Type B pancreatic cell (in vitro differentiated cells): ENCODE data around the gene RHO. TPM values are rescaled to one million over a fixed set of nuclear protein-coding genes. Genes with fewer than 3 reads are reported as not detected.
"Not testable (repeated sequence)": the region's sequence is repeated elsewhere in the genome, so short reads cannot be mapped to it uniquely, and the experiment has no call there.

Experiments used
- DNase-seq: peaks from one replicate; pipeline ENCODE4 v3.0.0; 2021; ENCODE audit warnings: mixed read lengths; ENCODE audit not compliant: unreplicated experiment; ENCODE audit errors: extremely low spot score
- H3K27ac Mint-ChIP-seq: 2 replicates; pipeline ENCODE4 v1.8.0; 2021; ENCODE audit warnings: mild to moderate bottlenecking, mixed read lengths
- H3K27me3 Mint-ChIP-seq: 2 replicates; pipeline ENCODE4 v1.8.0; 2021; ENCODE audit warnings: mixed read lengths
- H3K36me3 Mint-ChIP-seq: 2 replicates; pipeline ENCODE4 v1.8.0; 2021; ENCODE audit warnings: mixed read lengths
- H3K4me1 Mint-ChIP-seq: one replicate; pipeline ENCODE4 v1.8.0; 2021; ENCODE audit warnings: mixed read lengths; ENCODE audit not compliant: unreplicated experiment
- H3K4me3 Mint-ChIP-seq: 2 replicates; pipeline ENCODE4 v1.8.0; 2021; ENCODE audit warnings: mild to moderate bottlenecking, mixed read lengths
- H3K9me3 Mint-ChIP-seq: 2 replicates; pipeline ENCODE4 v1.8.0; 2021; ENCODE audit warnings: mixed read lengths
- total RNA-seq: library from RNA; stranded (reverse); gene quantifications from 2 replicates; pipeline ENCODE4 v1.2.1, GENCODE V29; 2021; ENCODE audit warnings: low replicate concordance
- TF ChIP-seq, protein P1 (sequence below): fragments of 200-600 bp; sonication (generic); conservative IDR thresholded peaks from 2 replicates; pipeline ENCODE4 v1.5.0; 2021; ENCODE audit warnings: antibody characterized with exemption, mild to moderate bottlenecking

The RHO gene
- total RNA-seq, 1 donor from 2014 or later: not detected

DNA sequence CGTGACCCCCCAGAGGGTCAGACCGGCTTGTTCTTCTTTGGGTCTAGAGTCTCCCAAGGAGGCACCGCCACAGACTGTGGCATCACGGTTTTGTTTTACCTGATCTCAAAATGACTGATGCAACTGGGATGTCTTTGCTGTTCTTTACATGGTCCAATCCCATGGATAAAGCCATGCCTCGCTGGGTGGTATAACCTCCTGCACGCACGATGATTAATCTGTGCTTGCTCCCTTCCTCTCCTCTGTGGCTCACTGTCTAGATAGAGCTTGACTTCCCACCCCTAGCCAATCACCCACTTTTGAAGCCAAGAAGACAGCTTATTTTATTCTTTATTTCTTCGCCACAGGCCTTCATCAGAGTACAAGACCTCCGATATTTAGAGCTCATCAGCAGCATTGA is 36.6 kb upstream of the RHO start:
- H3K4me3 Mint-ChIP-seq: no peak overlapping the region
- no peak for DNase-seq

DNA sequence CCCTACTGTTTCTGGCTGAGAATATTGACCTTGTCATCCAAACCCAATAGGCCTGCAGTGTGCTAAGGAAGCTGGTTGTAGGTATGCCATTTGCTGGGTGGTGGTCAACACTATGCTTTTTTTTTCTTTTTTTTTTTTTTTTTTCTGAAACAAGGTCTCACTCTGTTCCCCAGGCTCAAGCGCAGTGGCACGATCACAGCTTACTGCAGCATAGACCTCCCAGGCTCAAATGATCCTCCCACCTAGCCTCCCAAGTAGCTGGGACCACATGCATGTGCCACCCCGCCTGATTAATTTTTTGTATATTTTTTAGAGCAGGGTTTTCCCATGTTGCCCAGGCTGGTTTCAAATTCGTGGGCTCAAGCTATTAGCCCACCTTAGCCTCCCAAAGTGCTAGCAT is 35.7 kb upstream of the RHO start:
- H3K4me3 Mint-ChIP-seq: no peak overlapping the region
- no peak for DNase-seq
- TF ChIP-seq, protein P1, sequence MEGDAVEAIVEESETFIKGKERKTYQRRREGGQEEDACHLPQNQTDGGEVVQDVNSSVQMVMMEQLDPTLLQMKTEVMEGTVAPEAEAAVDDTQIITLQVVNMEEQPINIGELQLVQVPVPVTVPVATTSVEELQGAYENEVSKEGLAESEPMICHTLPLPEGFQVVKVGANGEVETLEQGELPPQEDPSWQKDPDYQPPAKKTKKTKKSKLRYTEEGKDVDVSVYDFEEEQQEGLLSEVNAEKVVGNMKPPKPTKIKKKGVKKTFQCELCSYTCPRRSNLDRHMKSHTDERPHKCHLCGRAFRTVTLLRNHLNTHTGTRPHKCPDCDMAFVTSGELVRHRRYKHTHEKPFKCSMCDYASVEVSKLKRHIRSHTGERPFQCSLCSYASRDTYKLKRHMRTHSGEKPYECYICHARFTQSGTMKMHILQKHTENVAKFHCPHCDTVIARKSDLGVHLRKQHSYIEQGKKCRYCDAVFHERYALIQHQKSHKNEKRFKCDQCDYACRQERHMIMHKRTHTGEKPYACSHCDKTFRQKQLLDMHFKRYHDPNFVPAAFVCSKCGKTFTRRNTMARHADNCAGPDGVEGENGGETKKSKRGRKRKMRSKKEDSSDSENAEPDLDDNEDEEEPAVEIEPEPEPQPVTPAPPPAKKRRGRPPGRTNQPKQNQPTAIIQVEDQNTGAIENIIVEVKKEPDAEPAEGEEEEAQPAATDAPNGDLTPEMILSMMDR: no peak
- peaks cover 9% of the 10 kb centered on the region for H3K4me1 Mint-ChIP-seq
- no peak overlapping the region for H3K27ac Mint-ChIP-seq
- peaks cover 15% of the 10 kb centered on the region for H3K36me3 Mint-ChIP-seq
- H3K27me3 Mint-ChIP-seq: no peaks in the 10 kb centered on the region
- no peaks in the 10 kb centered on the region for H3K9me3 Mint-ChIP-seq

More for the DNA sequence above, 36.6 kb upstream of the RHO start:
- TF ChIP-seq, protein P1: no peak
- Mint-ChIP-seq H3K27me3 (no peaks in the 10 kb centered on the region), H3K36me3 (peaks cover 15% of the 10 kb centered on the region), H3K27ac (no peak overlapping the region), H3K9me3 (no peaks in the 10 kb centered on the region), H3K4me1 (peaks cover 18% of the 10 kb centered on the region)

DNA sequence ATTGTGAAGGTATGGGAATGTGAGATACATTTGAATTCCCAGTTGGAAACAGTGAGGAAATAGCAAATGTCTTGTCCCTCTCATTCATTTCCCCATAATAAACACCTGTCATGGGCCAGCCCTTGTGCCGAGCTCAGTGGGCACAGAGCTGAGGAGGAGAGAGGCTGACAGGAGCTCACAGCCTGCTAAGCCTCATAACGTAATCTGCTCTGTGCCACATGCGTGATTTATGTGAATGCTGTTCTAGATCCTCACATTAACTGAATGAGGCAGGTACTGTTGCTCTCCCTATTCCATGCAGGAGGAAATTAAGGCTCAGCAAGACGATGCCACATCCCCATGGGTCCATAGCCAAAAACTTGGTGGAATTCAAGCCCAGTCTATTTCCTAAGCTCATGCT is 35.2 kb upstream of the RHO start:
- Mint-ChIP-seq H3K27ac (no peak overlapping the region), H3K36me3 (peaks cover 15% of the 10 kb centered on the region), H3K9me3 (no peaks in the 10 kb centered on the region), H3K4me1 (peaks cover 8% of the 10 kb centered on the region), H3K27me3 (no peaks in the 10 kb centered on the region), H3K4me3 (no peak overlapping the region)
- DNase-seq: no peak
- TF ChIP-seq, protein P1: no peak

DNA sequence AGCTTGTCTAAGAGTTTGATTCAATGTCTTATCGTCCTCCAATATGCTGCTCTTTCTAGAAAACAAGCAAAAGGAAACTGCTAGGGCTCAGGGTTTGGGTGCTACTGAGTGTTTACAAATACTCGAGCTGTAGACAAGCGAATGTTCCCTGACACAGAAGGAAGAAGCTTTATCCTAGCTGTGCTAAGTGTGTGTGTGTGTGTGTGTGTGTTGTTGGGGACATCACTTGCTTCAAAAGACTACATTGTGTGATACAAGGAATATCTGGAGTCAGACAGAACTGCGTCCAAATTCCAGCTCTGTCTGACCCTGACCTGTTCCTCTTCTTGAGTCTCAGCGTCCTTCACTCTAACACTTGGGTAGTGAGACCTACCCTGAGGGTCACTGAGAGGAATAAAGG is 33.9 kb upstream of the RHO start:
- not testable (repeated sequence) for H3K4me1 Mint-ChIP-seq, H3K9me3 Mint-ChIP-seq, H3K27me3 Mint-ChIP-seq, DNase-seq, H3K27ac Mint-ChIP-seq, H3K4me3 Mint-ChIP-seq
- H3K36me3 Mint-ChIP-seq: peaks cover 15% of the 10 kb centered on the region

DNA sequence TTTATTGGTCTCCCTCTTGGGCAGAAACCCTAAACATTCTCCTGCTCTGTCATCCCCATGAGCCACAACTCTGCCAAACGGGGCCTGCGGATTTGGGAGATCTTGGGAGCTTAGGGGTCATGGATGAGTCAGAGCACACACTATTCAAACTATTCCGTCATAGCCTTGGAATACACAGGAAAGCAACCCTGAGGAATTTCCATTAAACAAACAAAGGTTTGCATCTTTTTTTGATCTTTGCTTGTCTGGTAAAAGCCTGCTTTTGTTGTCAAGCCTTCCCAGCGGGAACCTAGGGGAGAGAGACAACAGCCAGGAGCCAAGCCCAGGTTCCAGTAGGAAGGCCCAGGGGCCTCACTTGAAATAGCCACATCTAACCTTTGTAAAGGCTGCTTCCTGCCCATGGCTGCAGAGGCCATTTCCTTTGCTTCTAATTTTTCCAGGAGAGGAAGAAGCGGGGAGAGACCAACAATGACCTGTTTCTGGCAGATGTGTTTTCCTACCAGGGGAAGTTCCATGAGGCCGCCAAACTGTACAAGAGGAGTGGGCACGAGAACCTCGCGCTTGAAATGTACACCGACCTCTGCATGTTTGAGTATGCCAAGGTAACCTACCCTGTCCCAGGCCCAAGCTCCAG is 33.3 kb upstream of the RHO start:
- H3K27me3 Mint-ChIP-seq, H3K4me1 Mint-ChIP-seq, H3K4me3 Mint-ChIP-seq, DNase-seq, H3K27ac Mint-ChIP-seq, H3K9me3 Mint-ChIP-seq: not testable (repeated sequence)
- peaks cover 15% of the 10 kb centered on the region for H3K36me3 Mint-ChIP-seq

DNA sequence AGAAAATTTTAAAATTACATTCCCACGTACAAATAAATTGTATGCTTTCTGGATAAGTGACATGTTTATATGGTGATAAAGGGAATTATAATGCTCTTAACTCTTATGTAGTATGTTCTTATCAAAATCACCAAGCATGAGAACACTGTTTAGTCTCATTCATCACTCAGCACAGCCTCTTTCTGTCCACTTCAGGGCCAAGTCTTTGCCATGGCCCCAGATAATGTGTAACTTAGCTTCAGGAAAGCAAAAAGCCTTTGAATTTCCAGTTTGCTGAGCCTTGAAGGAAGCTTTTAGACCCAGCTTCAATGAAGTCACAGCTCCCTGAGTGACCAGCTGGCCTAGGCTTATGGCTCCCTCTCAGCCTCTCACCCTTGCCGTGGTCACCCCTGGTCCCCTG is 30.6 kb upstream of the RHO start:
- not testable (repeated sequence) for H3K27me3 Mint-ChIP-seq, H3K4me1 Mint-ChIP-seq, DNase-seq, H3K4me3 Mint-ChIP-seq, H3K36me3 Mint-ChIP-seq, H3K9me3 Mint-ChIP-seq, H3K27ac Mint-ChIP-seq

DNA sequence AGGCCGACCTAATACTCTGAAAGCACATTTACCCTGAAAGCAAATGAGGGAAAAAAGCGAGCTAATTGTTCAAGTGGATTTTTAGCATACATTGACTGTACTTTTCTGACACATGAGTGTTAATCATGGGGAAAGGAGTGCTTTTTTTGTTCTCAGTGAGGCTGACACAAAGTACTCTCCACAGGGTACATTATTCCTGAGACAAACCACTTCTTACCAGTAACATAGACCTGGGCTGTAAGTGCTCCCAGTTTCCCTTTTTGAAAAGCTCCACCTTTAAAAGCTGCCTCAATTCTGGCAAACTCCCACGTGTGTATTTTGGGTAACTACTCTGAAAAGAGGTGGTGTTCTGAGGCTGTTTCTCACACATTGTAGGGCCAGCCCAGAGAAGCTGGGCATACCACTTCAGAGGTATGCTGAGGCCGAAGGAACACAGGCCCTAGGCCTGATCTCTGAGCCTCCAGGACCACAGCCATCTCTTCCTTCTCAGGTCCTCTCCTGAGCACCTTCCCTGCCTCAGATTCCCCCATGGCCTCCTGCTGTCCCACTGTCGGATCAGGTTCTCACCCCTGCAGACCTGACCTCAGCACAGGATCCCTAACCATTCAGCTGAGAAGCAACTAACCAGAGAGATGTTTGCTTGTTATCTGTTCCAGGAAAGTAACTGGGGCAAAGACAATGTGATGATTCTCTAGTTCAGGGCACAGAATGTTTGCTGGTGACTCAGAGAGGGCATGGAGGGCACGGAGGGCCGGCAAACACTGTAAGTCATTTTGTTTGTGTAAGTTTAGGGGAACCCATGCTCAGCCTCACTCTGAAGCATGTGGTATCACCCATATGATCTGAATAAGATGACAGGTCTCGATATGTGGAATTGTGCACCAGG is 29.6 kb upstream of the RHO start:
- DNase-seq, H3K4me3 Mint-ChIP-seq, H3K27me3 Mint-ChIP-seq, H3K36me3 Mint-ChIP-seq, H3K4me1 Mint-ChIP-seq, H3K9me3 Mint-ChIP-seq, H3K27ac Mint-ChIP-seq: not testable (repeated sequence)

DNA sequence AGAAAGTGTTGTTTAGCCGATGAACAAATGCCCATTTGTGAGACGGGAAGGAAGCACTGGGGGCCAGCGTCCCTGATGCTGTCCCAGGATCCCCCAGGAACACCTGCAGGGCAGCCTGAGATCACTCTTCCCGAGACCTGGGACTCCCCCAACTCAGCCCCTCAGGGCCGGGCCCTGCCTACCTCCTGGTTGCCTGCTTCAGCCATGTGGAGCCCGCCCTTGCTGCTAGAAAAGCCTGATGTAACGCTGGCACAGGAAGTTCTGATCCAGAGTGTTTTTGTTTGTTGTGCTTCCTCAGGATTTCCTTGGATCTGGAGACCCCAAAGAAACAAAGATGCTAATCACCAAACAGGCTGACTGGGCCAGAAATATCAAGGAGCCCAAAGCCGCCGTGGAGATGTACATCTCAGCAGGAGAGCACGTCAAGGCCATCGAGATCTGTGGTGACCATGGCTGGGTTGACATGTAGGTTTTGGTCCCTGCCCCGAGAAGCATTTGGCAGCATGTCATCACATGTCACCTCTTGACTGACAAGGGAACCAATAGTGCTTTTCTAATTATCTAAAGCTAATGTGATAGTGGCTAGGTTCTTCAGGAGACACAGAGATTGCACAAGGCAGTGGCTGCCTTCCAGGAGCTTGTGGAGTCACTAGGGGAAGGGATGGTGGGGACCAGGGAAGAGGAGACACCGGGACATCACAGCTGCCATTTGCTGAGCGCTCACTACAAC is 28.7 kb upstream of the RHO start:
- not testable (repeated sequence) for H3K27ac Mint-ChIP-seq, H3K9me3 Mint-ChIP-seq, H3K4me3 Mint-ChIP-seq, DNase-seq, H3K4me1 Mint-ChIP-seq, H3K36me3 Mint-ChIP-seq, H3K27me3 Mint-ChIP-seq
